Hepatocyte (in vitro differentiated cells): ENCODE data around the gene STK38. TPM values are rescaled to one million over a fixed set of nuclear protein-coding genes. Genes with fewer than 3 reads are reported as not detected.
"Not testable (repeated sequence)": the region's sequence is repeated elsewhere in the genome, so short reads cannot be mapped to it uniquely, and the experiment has no call there.

Source experiments
- DNase-seq: peaks from one replicate; pipeline ENCODE4 v3.0.0-alpha.2; 2016; ENCODE audit warnings: low spot score
- H2AFZ ChIP-seq: fragments of 200-600 bp; sonication (generic); 2 replicates; pipeline ENCODE4 v1.6.0; 2016; ENCODE audit warnings: antibody characterized with exemption, mild to moderate bottlenecking
- H3K27ac ChIP-seq: fragments of 200-600 bp; sonication (generic); 2 replicates; pipeline ENCODE4 v1.5.1; 2016; ENCODE audit warnings: mild to moderate bottlenecking
- H3K27me3 ChIP-seq: fragments of 200-600 bp; sonication (generic); 2 replicates; pipeline ENCODE4 v1.6.1; 2016
- H3K36me3 ChIP-seq: fragments of 200-600 bp; sonication (generic); replicated peaks from 2 replicates; pipeline ENCODE4 v1.5.1; 2016; ENCODE audit warnings: low read depth; ENCODE audit not compliant: insufficient read depth
- H3K4me1 ChIP-seq: fragments of 200-600 bp; sonication (generic); 2 replicates; pipeline ENCODE4 v1.5.1; 2016; ENCODE audit warnings: mild to moderate bottlenecking, moderate library complexity; ENCODE audit not compliant: insufficient read depth
- H3K4me2 ChIP-seq: fragments of 200-600 bp; sonication (generic); 2 replicates; pipeline ENCODE4 v1.6.0; 2016
- H3K4me3 ChIP-seq: fragments of 200-600 bp; sonication (generic); 2 replicates; pipeline ENCODE4 v1.5.1; 2016; ENCODE audit warnings: mild to moderate bottlenecking
- H3K79me2 ChIP-seq: fragments of 200-600 bp; sonication (generic); 2 replicates; pipeline ENCODE4 v1.6.0; 2017; ENCODE audit warnings: mild to moderate bottlenecking
- H3K9me2 ChIP-seq: fragments of 200-600 bp; sonication (generic); replicated peaks from 2 replicates; pipeline ENCODE4 v1.6.0; 2017; ENCODE audit warnings: mild to moderate bottlenecking; ENCODE audit not compliant: insufficient read depth
- H3K9me3 ChIP-seq: fragments of 200-600 bp; sonication (generic); 2 replicates; pipeline ENCODE4 v1.5.1; 2016; ENCODE audit warnings: low read depth, mild to moderate bottlenecking
- H4K20me1 ChIP-seq: fragments of 200-600 bp; sonication (generic); 2 replicates; pipeline ENCODE4 v1.6.0; 2016; ENCODE audit warnings: mild to moderate bottlenecking; ENCODE audit not compliant: insufficient read depth, poor library complexity, severe bottlenecking
- CTCF ChIP-seq: fragments of 200-600 bp; sonication (generic); IDR thresholded peaks from 2 replicates; pipeline ENCODE4 v1.5.1; 2016; ENCODE audit warnings: antibody characterized with exemption, mild to moderate bottlenecking; ENCODE audit not compliant: poor library complexity
- EZH2 ChIP-seq: fragments of 200-600 bp; sonication (generic); IDR thresholded peaks from 2 replicates; pipeline ENCODE4 v1.6.1; 2016; ENCODE audit warnings: antibody characterized with exemption, mild to moderate bottlenecking, borderline replicate concordance
- EZH2phosphoT487 ChIP-seq: fragments of 200-600 bp; sonication (generic); IDR thresholded peaks from one replicate; pipeline ENCODE4 v1.6.1; 2018; ENCODE audit warnings: antibody characterized with exemption, mild to moderate bottlenecking, low read depth, moderate library complexity; ENCODE audit not compliant: unreplicated experiment, severe bottlenecking
- WGBS: methylation state at CpG from one replicate; pipeline ENCODE4 v1.1.6; 2016; ENCODE audit warnings: low lambda C conversion rate; ENCODE audit errors: missing lambda C conversion rate; 5-methylcytosine and 5-hydroxymethylcytosine counted together
- polyA plus RNA-seq: library from polyadenylated mRNA; unstranded; fragments of >200 nt; fragmentation: Nextera tagmentation; extraction: Ambion mirVana; gene quantifications from 2 replicates; pipeline ENCODE4 v1.2.1, GENCODE V29; 2016
- total RNA-seq: library from RNA; depleted of rRNA; stranded (reverse); fragments of >200 nt; gene quantifications from 2 replicates; pipeline ENCODE4 v1.2.3, GENCODE V29; 2014

Gene STK38
- total and polyA plus RNA-seq, 2 experiments from 2014 or later: 27.7 to 39.1 TPM

- Histone ChIP-seq H3K27ac (no peak overlapping the region), H2AFZ (no peak overlapping the region), H3K4me3 (no peak overlapping the region), H3K9me3 (no peaks in the 10 kb centered on the region), H3K79me2 (peaks cover 14% of the 10 kb centered on the region), H3K9me2 (no peaks in the 10 kb centered on the region), H3K4me1 (peaks cover 8% of the 10 kb centered on the region), H4K20me1 (peaks cover 6% of the 10 kb centered on the region), H3K4me2 (no peak overlapping the region), H3K36me3 (no peaks in the 10 kb centered on the region), H3K27me3 (no peaks in the 10 kb centered on the region)
- peak; percentile 70 for DNase-seq
- 13% methylated on average over 1 of the region's 1 CpG for WGBS
- TF ChIP-seq EZH2phosphoT487 (no peak), EZH2 (no peak), CTCF (no peak)
Observed at GRCh38 chr6:36590237-36590636, 43.0 kb upstream of the STK38 start.

GRCh38 chr6:36589025-36589400 is 41.7 kb upstream of the STK38 start:
- WGBS: 92% methylated on average over 9 of the region's 9 CpGs
- H3K27ac ChIP-seq, H3K4me2 ChIP-seq, H3K27me3 ChIP-seq, H3K9me3 ChIP-seq, H2AFZ ChIP-seq, H3K9me2 ChIP-seq, H4K20me1 ChIP-seq, DNase-seq, H3K4me1 ChIP-seq, H3K79me2 ChIP-seq, H3K4me3 ChIP-seq, H3K36me3 ChIP-seq: not testable (repeated sequence)

DNA sequence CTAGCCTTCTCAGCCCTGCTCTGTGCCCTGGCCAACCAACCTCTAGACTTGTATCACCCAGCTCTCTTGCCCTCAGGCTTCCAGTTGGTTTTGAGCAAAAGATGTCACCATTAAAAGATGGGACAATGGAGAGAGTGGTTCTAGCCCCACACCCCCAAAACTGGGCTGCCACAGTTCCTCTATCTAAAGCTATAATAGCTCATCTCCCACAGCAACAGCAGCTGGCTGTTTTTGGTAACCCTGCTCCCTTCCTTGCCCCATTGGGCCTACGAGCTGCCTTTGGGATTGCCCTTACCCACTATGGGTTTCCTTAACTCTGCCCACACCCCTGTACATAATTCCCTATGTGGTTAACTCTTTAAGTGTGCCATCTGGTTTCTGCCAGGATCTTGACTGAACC is 39.3 kb upstream of the STK38 start:
- Histone ChIP-seq H3K9me3 (no peaks in the 10 kb centered on the region), H3K36me3 (no peaks in the 10 kb centered on the region), H3K27ac (no peak overlapping the region), H2AFZ (no peak overlapping the region), H3K27me3 (no peaks in the 10 kb centered on the region), H3K4me2 (no peak overlapping the region), H3K4me3 (no peak overlapping the region), H3K79me2 (no peaks in the 10 kb centered on the region), H3K4me1 (no peaks in the 10 kb centered on the region), H3K9me2 (no peaks in the 10 kb centered on the region), H4K20me1 (no peaks in the 10 kb centered on the region)
- no peak for DNase-seq
- TF ChIP-seq EZH2phosphoT487: no peak
- TF ChIP-seq CTCF: no peak
- no peak for TF ChIP-seq EZH2
- WGBS: 95% methylated on average over 1 of the region's 1 CpG

DNA sequence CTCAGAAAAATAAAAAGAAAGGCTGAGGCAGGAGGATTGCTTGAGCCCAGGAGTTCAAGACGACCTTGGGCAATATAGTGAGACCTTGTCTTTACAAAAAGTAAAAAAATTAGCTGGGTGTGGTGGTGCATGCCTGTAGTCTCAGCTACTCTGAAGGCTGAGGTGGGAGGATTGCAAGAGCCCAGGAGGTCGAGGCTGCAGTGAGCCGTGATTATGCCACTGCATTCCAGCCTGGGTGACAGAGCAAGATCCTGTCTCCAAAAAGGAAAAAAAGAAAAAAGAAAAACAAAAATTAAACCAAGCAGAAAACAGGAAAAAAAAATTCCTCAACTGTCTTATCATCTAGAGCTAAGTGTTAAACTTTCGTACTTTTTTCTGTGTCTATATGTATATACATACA is 34.4 kb upstream of the STK38 start:
- WGBS: 77% methylated on average over 4 of the region's 4 CpGs
- DNase-seq: no peak

More for the DNA sequence above, 34.4 kb upstream of the STK38 start:
- no peaks in the 10 kb centered on the region for H3K79me2 ChIP-seq
- peaks cover 19% of the 10 kb centered on the region for H3K4me1 ChIP-seq
- no peak overlapping the region for H3K4me3 ChIP-seq
- no peaks in the 10 kb centered on the region for H3K9me3 ChIP-seq
- H3K36me3 ChIP-seq: no peaks in the 10 kb centered on the region
- no peak for TF ChIP-seq EZH2
- no peak for TF ChIP-seq EZH2phosphoT487
- no peak for TF ChIP-seq CTCF
- H3K4me2 ChIP-seq: no peak overlapping the region
- no peaks in the 10 kb centered on the region for H3K27me3 ChIP-seq
- H2AFZ ChIP-seq: no peak overlapping the region
- H3K9me2 ChIP-seq: no peaks in the 10 kb centered on the region
- no peaks in the 10 kb centered on the region for H4K20me1 ChIP-seq
- H3K27ac ChIP-seq: no peak overlapping the region
